Measurements from ENCODE around the gene CEMIP2.

- TF ChIP-seq CTCF (IDR thresholded peaks at IDR 0.05) (no peak), POLR2A (IDR thresholded peaks at IDR 0.05) (no peak)
These were observed 23.4 kb downstream of the CEMIP2 start for GRCh38 chr9:71744754-71745521.
